ENCODE measurements around the gene NPHP4.

- TF ChIP-seq CTCF (IDR thresholded peaks at IDR 0.05 in 2 of 3, conservative IDR thresholded peaks at IDR 0.05 in 1 of 3; ENCODE audit: borderline replicate concordance in 1 of 3, insufficient read depth in 1 of 3, low read depth in 2 of 3, low read length in 2 of 3) (no peak), POLR2A (IDR thresholded peaks at IDR 0.05; ENCODE audit: borderline replicate concordance, extremely low read depth, insufficient read depth, insufficient read length) (no peak), EZH2phosphoT487 (IDR thresholded peaks at IDR 0.05; ENCODE audit: borderline replicate concordance) (no peak), JUND (IDR thresholded peaks at IDR 0.05) (no peak), POLR2AphosphoS5 (IDR thresholded peaks at IDR 0.05; ENCODE audit: low read depth, low read length) (no peak), EGR1 (IDR thresholded peaks at IDR 0.05; ENCODE audit: low read depth) (no peak), YY1 (IDR thresholded peaks at IDR 0.05; ENCODE audit: extremely low read depth, insufficient replicate concordance, low read depth, low read length) (no peak), EZH2 (IDR thresholded peaks at IDR 0.05) (no peak), TCF7L2 (IDR thresholded peaks at IDR 0.05; ENCODE audit: borderline replicate concordance, extremely low read depth, insufficient read depth, insufficient read length) (no peak), REST (IDR thresholded peaks at IDR 0.05; ENCODE audit: low read depth) (no peak), MAX (IDR thresholded peaks at IDR 0.05) (no peak), ATF3 (IDR thresholded peaks at IDR 0.05) (no peak), CEBPB (IDR thresholded peaks at IDR 0.05; ENCODE audit: low read depth) (no peak)
These were observed 15.3 kb upstream of the NPHP4 start for GRCh38 chr1:6007318-6008083.
